GM12872 (cell line): ENCODE measurements around the gene TRIM38.

Experiments
- CTCF ChIP-seq: IDR thresholded peaks from 3 replicates; pipeline ENCODE4 v1.5.1; 2011; ENCODE audit warnings: low read depth, mild to moderate bottlenecking, low read length, moderate library complexity; ENCODE audit not compliant: insufficient read depth

TRIM38 gene

DNA sequence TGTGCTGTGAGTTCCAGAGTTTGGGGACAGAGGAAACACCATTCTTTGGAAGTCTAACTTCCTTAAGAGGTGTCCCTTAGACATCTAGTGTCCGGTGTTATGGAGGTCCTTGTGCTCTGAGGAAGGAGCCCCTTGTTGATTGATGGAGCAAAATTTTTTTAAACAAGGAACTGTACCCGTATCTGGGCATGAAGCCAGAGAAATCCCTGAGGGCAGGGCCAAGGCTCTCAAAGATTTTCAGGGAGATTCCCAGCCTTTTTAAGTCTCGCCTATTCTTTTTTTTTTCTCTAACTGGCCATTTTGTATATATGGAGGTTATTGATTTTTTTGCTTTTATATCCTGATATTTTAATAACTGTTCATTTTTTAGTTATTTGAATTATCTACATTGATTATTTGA, 45.9 kb downstream of the TRIM38 start:
- no peak for TF ChIP-seq CTCF

DNA sequence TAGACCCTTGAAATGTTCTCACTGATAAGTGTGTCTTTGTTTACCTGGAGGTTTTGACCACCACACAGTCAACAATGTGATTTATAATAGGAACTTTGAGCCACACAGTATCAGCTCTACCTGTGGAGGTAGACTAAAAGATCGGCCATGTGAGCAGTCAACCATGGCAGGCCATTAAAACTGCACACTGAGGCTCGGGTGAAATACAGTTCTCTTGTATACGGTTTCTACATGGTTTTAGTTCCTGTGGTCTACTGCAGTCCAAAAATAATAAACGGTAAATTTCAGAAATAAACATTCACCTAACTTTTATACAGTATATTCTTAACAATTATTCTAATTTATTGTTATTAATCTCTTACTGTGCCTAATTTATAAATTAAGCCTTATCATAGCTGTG, 47.2 kb downstream of the TRIM38 start:
- no peak for TF ChIP-seq CTCF

DNA sequence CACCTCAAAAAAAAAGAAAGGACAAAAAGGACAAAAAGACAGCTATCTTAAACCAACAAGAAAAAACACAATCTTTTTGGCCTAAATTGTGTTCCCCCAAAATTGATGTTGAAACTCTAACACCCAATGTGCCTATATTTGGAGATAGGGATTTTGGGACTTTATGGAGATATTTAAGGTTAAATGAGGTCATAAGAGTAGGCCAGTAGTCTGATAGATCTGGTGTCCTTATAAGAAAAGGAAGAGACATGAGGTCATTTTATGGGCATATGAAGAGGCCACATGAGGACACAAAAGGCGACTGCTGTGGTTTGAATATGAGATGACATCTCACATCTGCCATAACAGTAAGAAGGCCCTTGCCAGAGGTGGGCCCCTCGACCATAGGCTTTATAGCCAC, 49.5 kb downstream of the TRIM38 start:
- no peak for TF ChIP-seq CTCF

- TF ChIP-seq CTCF: no peak
Measured at GRCh38 chr6:26016245-26016962, 53.8 kb downstream of the TRIM38 start.

DNA sequence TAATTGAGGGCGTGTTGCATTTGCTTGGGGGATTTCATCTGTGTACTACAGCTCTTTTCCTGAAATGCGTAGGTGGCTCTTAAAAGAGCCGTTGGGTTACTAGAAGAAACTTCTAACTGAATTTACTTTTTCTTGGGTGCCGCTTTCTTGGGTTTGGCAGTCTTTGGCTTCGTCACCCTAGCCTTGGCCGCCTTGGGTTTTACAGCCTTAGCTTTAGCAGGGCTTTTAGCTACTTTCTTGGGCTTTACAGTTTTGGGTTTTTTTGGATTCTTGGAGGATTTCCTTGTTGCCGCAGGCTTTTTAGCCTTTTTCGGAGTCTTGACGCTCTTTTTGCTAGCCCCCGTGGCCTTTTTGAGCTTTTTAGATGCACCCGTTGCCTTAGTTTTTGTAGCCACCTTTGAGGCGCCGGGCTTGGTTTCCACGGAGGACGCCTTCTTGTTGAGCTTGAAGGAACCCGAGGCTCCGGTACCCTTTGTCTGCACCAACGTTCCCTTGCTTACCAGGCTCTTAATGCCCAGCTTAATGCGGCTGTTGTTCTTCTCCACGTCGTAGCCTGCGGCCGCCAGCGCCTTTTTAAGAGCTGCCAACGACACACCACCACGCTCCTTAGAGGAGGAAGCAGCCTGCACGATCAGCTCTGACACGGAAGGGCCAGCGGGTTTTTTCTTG, 54.5 kb downstream of the TRIM38 start:
- no peak for TF ChIP-seq CTCF

- TF ChIP-seq CTCF: peak; percentile 23; the same call in 1 of the 3 replicates
Measured at GRCh38 chr6:26017632-26017966, 55.0 kb downstream of the TRIM38 start.

GRCh38 chr6:26019261-26019830, 56.7 kb downstream of the TRIM38 start:
- TF ChIP-seq CTCF: no peak
